H9 (cell line): ENCODE data around the gene BCL2L2. TPM values are rescaled to one million over a fixed set of nuclear protein-coding genes. Genes with fewer than 3 reads are reported as not detected.

ENCODE experiments used
- DNase-seq: peaks from one replicate; pipeline ENCODE4 v3.0.0-alpha.2; 2017
- H2AFZ ChIP-seq: one replicate; pipeline ENCODE4 v1.6.1; 2013; ENCODE audit warnings: mild to moderate bottlenecking, low read length, control low read depth, moderate library complexity
- H2AK5ac ChIP-seq: 2 replicates; pipeline ENCODE4 v1.6.1; 2013; ENCODE audit warnings: low read length, control low read depth, mixed read lengths; ENCODE audit not compliant: insufficient read length
- H2BK120ac ChIP-seq: one replicate; pipeline ENCODE4 v1.6.1; 2013; ENCODE audit warnings: low read depth, mild to moderate bottlenecking, low read length, control low read depth, inconsistent platforms; ENCODE audit not compliant: poor library complexity, severe bottlenecking
- H2BK12ac ChIP-seq: 2 replicates; pipeline ENCODE4 v1.6.1; 2013; ENCODE audit warnings: low read length, control low read depth, mixed read lengths, low read depth; ENCODE audit not compliant: insufficient read length
- H2BK15ac ChIP-seq: 2 replicates; pipeline ENCODE4 v1.6.1; 2013; ENCODE audit warnings: low read depth, low read length, control low read depth
- H2BK20ac ChIP-seq: one replicate; pipeline ENCODE4 v1.6.1; 2013; ENCODE audit warnings: low read depth, mild to moderate bottlenecking, low read length, control low read depth, inconsistent platforms; ENCODE audit not compliant: poor library complexity, severe bottlenecking
- H2BK5ac ChIP-seq: 2 replicates; pipeline ENCODE4 v1.6.1; 2013; ENCODE audit warnings: low read length, control low read depth, mixed read lengths; ENCODE audit not compliant: insufficient read length
- H3K14ac ChIP-seq: 2 replicates; pipeline ENCODE4 v1.6.1; 2013; ENCODE audit warnings: low read length, control low read depth; ENCODE audit not compliant: insufficient read depth
- H3K18ac ChIP-seq: 2 replicates; pipeline ENCODE4 v1.6.1; 2013; ENCODE audit warnings: low read depth, mild to moderate bottlenecking, mixed read lengths, low read length, control low read depth; ENCODE audit not compliant: insufficient read length
- H3K23ac ChIP-seq: 2 replicates; pipeline ENCODE4 v1.6.1; 2013; ENCODE audit warnings: low read length, control low read depth, mixed read lengths, low read depth; ENCODE audit not compliant: insufficient read length
- H3K23me2 ChIP-seq: 2 replicates; pipeline ENCODE4 v1.6.1; 2013; ENCODE audit warnings: low read depth, mild to moderate bottlenecking, mixed read lengths, low read length, control low read depth; ENCODE audit not compliant: insufficient read length, poor library complexity, severe bottlenecking
- H3K27ac ChIP-seq: 2 replicates; pipeline ENCODE4 v1.5.1; 2013; ENCODE audit warnings: low read length, control low read depth, mixed read lengths, low read depth; ENCODE audit not compliant: insufficient read length
- H3K27me3 ChIP-seq: 2 replicates; pipeline ENCODE4 v1.6.1; 2013; ENCODE audit warnings: low read length, control low read depth, inconsistent platforms; ENCODE audit not compliant: insufficient read depth
- H3K4ac ChIP-seq: 2 replicates; pipeline ENCODE4 v1.6.1; 2013; ENCODE audit warnings: low read depth, mild to moderate bottlenecking, control low read depth, inconsistent platforms, low read length, moderate library complexity
- H3K4me1 ChIP-seq: 2 replicates; pipeline ENCODE4 v1.6.1; 2013; ENCODE audit warnings: low read length, control low read depth, inconsistent platforms; ENCODE audit not compliant: insufficient read depth
- H3K4me2 ChIP-seq: 2 replicates; pipeline ENCODE4 v1.6.1; 2013; ENCODE audit warnings: low read length, control low read depth, mixed read lengths; ENCODE audit not compliant: insufficient read length, insufficient read depth
- H3K56ac ChIP-seq: 2 replicates; pipeline ENCODE4 v1.6.1; 2013; ENCODE audit warnings: low read depth, mild to moderate bottlenecking, mixed read lengths, low read length, control low read depth; ENCODE audit not compliant: insufficient read length
- H3K79me1 ChIP-seq: 2 replicates; pipeline ENCODE4 v1.6.1; 2013; ENCODE audit warnings: low read depth, mild to moderate bottlenecking, moderate library complexity, low read length, control low read depth, inconsistent platforms; ENCODE audit not compliant: insufficient read depth, poor library complexity, severe bottlenecking
- H3K79me2 ChIP-seq: 2 replicates; pipeline ENCODE4 v1.6.1; 2013; ENCODE audit warnings: low read length, control low read depth, inconsistent platforms; ENCODE audit not compliant: insufficient read depth
- H3K9ac ChIP-seq: 2 replicates; pipeline ENCODE4 v1.6.1; 2013; ENCODE audit warnings: low read length, control low read depth, mixed read lengths; ENCODE audit not compliant: insufficient read length; ENCODE audit errors: extremely low read depth
- H3K9me3 ChIP-seq: one replicate; pipeline ENCODE4 v1.6.1; 2013; ENCODE audit warnings: low read depth, low read length, inconsistent platforms; ENCODE audit not compliant: control insufficient read depth
- H3T11ph ChIP-seq: one replicate; pipeline ENCODE4 v1.6.1; 2013; ENCODE audit warnings: mild to moderate bottlenecking, low read length, control low read depth, inconsistent platforms
- H4K20me1 ChIP-seq: one replicate; pipeline ENCODE4 v1.6.1; 2013; ENCODE audit not compliant: control insufficient read depth, insufficient read length, insufficient read depth
- H4K5ac ChIP-seq: 2 replicates; pipeline ENCODE4 v1.6.1; 2013; ENCODE audit warnings: low read depth, mild to moderate bottlenecking, mixed read lengths, low read length, control low read depth; ENCODE audit not compliant: insufficient read length
- H4K8ac ChIP-seq: replicated peaks from 2 replicates; pipeline ENCODE4 v1.6.1; 2013; ENCODE audit warnings: low read length, control low read depth, mixed read lengths, low read depth; ENCODE audit not compliant: insufficient read length
- H4K91ac ChIP-seq: 2 replicates; pipeline ENCODE4 v1.6.1; 2013; ENCODE audit warnings: low read depth, mild to moderate bottlenecking, moderate library complexity, mixed read lengths, low read length, control low read depth; ENCODE audit not compliant: insufficient read length
- H3K27ac Mint-ChIP-seq, 3 experiments: 2 replicates in 2 of 3; 3 replicates in 1 of 3; pipeline ENCODE4 v1.8.0; 2020 to 2021; ENCODE audit warnings: mixed read lengths in 3 of 3, mild to moderate bottlenecking in 1 of 3, moderate library complexity in 1 of 3
- H3K27me3 Mint-ChIP-seq: 2 replicates; pipeline ENCODE4 v1.8.0; 2021; ENCODE audit warnings: low read depth, mild to moderate bottlenecking, moderate library complexity, mixed read lengths
- H3K36me3 Mint-ChIP-seq, 3 experiments: 2 replicates in 2 of 3; 3 replicates in 1 of 3; pipeline ENCODE4 v1.8.0; 2020 to 2021; ENCODE audit warnings: low read depth in 3 of 3, mixed read lengths in 3 of 3; ENCODE audit not compliant: insufficient read depth in 1 of 3
- H3K4me1 Mint-ChIP-seq, 2 experiments: 2 replicates each; pipeline ENCODE4 v1.8.0; 2020; ENCODE audit warnings: mixed read lengths in 2 of 2
- H3K4me3 Mint-ChIP-seq, 2 experiments: 2 replicates in 1 of 2; 3 replicates in 1 of 2; pipeline ENCODE4 v1.8.0; 2020 to 2021; ENCODE audit warnings: mild to moderate bottlenecking in 2 of 2, mixed read lengths in 2 of 2, moderate library complexity in 1 of 2
- H3K9me3 Mint-ChIP-seq, 2 experiments: 2 replicates in 1 of 2; 3 replicates in 1 of 2; pipeline ENCODE4 v1.8.0; 2020; ENCODE audit warnings: mild to moderate bottlenecking in 2 of 2, mixed read lengths in 2 of 2, moderate library complexity in 1 of 2
- WGBS: extraction: QIAGEN DNeasy Blood & Tissue Kit; methylation state at CpG from one replicate; pipeline ENCODE4 v1.1.7; 2013; ENCODE audit warnings: missing lambda C conversion rate, low lambda C conversion rate, mixed read lengths; ENCODE audit not compliant: insufficient read length; ENCODE audit errors: extremely low coverage; 5-methylcytosine and 5-hydroxymethylcytosine counted together
- total RNA-seq: library from RNA; stranded (reverse); gene quantifications from 2 replicates; pipeline ENCODE4 v1.2.1, GENCODE V29; 2021
- TF ChIP-seq, protein P1 (sequence below): fragments of 200-600 bp; sonication (generic); conservative IDR thresholded peaks from 3 replicates; pipeline ENCODE4 v1.8.0; 2021; ENCODE audit warnings: antibody characterized with exemption, mild to moderate bottlenecking

The BCL2L2 gene
- total RNA-seq, 1 experiment from 2014 or later: 8.4 TPM

DNA sequence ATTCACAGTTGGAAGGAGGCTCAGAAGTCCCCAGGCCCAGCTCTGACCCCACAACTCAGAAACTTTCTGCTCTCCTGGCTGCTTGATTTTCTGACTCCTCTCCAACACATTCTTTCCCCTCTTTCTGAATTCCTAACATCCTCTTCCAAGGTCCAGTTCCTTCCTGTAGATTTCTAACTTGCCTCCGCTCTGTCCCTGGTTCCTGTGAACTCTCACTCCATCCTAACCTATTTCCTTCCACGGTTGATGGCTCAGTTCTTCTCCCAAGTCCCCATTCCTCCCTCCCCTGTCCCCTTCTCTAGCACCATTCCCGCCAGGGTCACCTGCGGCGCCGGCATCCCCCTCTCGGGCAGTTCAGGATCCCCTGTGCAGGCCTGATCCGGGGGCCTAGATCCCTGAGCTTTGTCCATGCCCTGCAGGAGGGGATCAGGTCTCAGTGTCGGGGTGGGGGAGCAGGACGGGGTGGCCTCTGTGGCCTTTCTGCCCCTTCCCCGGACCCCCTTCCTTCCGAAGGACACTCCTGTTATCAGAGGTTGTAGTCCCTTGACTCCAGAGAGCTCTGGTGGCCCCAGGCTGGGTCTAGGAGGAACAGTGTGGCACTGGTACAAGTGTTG is 52.0 kb downstream of the BCL2L2 start:
- TF ChIP-seq, protein P1, sequence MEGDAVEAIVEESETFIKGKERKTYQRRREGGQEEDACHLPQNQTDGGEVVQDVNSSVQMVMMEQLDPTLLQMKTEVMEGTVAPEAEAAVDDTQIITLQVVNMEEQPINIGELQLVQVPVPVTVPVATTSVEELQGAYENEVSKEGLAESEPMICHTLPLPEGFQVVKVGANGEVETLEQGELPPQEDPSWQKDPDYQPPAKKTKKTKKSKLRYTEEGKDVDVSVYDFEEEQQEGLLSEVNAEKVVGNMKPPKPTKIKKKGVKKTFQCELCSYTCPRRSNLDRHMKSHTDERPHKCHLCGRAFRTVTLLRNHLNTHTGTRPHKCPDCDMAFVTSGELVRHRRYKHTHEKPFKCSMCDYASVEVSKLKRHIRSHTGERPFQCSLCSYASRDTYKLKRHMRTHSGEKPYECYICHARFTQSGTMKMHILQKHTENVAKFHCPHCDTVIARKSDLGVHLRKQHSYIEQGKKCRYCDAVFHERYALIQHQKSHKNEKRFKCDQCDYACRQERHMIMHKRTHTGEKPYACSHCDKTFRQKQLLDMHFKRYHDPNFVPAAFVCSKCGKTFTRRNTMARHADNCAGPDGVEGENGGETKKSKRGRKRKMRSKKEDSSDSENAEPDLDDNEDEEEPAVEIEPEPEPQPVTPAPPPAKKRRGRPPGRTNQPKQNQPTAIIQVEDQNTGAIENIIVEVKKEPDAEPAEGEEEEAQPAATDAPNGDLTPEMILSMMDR: no peak
- no peak overlapping the region for H3K14ac ChIP-seq
- no peak overlapping the region for H4K5ac ChIP-seq
- no peak overlapping the region for H2BK20ac ChIP-seq
- no peak overlapping the region for H4K8ac ChIP-seq
- H3K9me3 Mint-ChIP-seq: no peaks in the 10 kb centered on the region
- no peaks in the 10 kb centered on the region for H3K79me2 ChIP-seq
- H3K27ac Mint-ChIP-seq: peak overlapping the region in 1 of 3 experiments; percentile 67; a peak in 2 of 7 replicates
- H3K4me3 Mint-ChIP-seq: no peak overlapping the region
- no CpG with 5 or more reads among the region's 12 CpGs for WGBS
- H3K4me1 ChIP-seq: no peaks in the 10 kb centered on the region
- no peak overlapping the region for H3K18ac ChIP-seq
- H3K56ac ChIP-seq: no peak overlapping the region
- H3T11ph ChIP-seq: no peak overlapping the region
- H3K23me2 ChIP-seq: no peaks in the 10 kb centered on the region
- no peak overlapping the region for H3K23ac ChIP-seq
- no peak overlapping the region for H4K91ac ChIP-seq
- H4K20me1 ChIP-seq: no peaks in the 10 kb centered on the region
- no peak overlapping the region for H2BK5ac ChIP-seq
- H2BK120ac ChIP-seq: no peak overlapping the region
- no peak overlapping the region for H2BK12ac ChIP-seq
- H3K27me3 Mint-ChIP-seq: peaks cover 15% of the 10 kb centered on the region
- no peak overlapping the region for H3K27ac ChIP-seq
- H3K4me1 Mint-ChIP-seq: peaks cover 15 to 18% of the 10 kb centered on the region in 2 experiments
- no peak overlapping the region for H3K4ac ChIP-seq
- DNase-seq: peak; percentile 13
- H3K27me3 ChIP-seq: no peaks in the 10 kb centered on the region; the same call in 1 of the 2 replicates
- peaks cover 18 to 58% (median 43%) of the 10 kb centered on the region in 3 experiments for H3K36me3 Mint-ChIP-seq
- H3K9me3 ChIP-seq: no peaks in the 10 kb centered on the region
- no peak overlapping the region for H2BK15ac ChIP-seq
- H3K4me2 ChIP-seq: no peak overlapping the region
- H3K9ac ChIP-seq: no peak overlapping the region
- no peak overlapping the region for H2AFZ ChIP-seq
- H3K79me1 ChIP-seq: no peaks in the 10 kb centered on the region
- no peak overlapping the region for H2AK5ac ChIP-seq
